GM19351 (cell line): Measurements from ENCODE around the gene OSBPL10.
A peak's percentile ranks its signal among the peaks of the same experiment; 100 is the strongest.

ENCODE experiments used
- ATAC-seq: cut with Tn5 transposase; IDR thresholded peaks from one replicate; pipeline ENCODE4 v1.9.1; 2021; ENCODE audit warnings: mild to moderate bottlenecking, moderate library complexity; ENCODE audit not compliant: unreplicated experiment

OSBPL10 gene

DNA sequence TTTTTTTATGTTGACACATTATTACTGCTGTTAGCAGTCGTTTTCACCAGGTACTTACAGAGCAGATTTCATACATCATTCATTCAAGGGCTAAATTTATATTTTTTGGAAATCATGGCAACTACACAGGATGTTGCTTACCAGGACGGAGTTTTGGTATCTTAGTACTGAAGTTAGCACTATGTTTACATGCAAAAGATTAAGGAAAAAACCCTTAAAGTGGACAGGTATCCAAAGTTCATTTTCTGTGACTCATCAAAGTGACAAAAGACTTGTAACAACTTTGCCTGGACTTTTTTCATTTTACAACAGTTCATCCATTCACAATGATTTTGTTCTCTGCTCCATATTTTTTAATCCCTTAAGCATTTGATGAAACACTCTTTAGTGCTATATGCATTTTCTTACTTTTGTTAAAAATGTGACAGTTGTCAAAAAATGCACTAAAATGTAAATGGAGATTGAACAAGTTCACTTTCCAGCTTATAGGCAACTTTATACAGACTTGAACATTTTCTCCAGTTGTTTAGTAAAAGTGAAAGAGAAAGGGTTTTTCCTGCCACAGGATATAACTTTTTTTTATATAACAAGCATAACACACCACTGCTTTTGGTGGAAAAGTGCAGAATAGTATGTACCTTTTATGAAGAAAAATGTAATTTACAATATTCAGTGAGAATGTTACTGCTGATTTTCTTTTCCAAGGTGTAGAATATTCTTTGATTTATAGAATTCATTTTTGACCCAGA is 344.2 kb downstream of the OSBPL10 start:
- ATAC-seq = no peak

DNA sequence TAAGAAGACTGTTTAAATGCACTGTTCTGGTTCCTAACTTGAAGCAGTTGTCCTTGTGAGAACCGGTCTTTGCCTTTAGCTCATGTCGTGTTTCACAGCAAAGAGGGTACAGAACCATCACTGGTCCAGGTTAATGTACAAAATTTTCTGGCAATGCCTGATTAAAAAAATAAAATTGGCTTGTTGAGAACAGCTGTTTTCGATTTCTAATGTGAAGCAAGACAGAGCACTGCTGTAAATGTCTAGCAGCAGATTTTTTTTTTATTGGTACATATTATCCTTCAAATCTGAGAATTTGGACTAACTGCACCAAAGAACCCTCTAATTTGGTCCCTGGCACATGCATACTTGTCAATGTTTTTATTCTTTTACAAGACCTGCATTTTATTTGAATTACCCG is 345.0 kb downstream of the OSBPL10 start:
- ATAC-seq = no peak

GRCh38 chr3:31635545-31635944 is 345.5 kb downstream of the OSBPL10 start:
- ATAC-seq = no peak

DNA sequence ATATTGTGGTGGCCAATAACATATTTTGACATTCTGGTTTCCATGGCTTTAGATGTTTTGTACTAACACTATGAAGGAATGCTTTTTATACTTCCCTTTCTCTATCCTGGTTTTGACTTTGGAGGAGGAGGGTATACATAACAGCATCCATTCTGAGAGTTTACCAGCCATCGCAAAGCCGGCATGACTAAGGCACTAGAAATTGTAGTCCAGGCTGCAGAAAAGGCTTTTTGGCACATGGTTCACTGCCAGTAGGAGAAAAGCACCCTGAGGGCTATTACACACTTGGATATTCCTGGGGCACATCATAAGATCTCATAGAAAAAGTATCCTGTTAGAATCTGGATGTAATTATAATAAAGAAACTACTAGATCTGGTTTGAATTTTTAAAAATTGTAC is 346.6 kb downstream of the OSBPL10 start:
- ATAC-seq = no peak

GRCh38 chr3:31629054-31629453 is 352.0 kb downstream of the OSBPL10 start:
- ATAC-seq = no peak

DNA sequence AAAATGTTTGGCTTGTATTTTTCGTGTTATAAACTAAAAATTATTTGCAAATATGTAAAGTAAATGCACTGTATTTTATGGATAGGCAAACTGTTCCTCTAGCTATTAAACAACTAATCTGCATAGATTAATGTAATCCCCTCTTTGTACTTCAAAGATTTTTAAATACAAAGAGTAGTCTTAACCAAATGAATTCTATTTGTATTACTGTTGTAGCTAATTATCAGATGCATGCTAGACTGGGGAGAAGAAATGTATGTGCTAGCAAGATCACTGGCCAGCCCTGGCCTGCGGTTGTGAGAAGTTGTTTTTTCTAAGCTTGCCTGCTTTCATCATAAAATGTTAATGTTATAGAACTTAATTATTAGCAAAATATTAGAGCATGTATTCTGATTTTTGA is 355.7 kb downstream of the OSBPL10 start:
- no peak for ATAC-seq

- ATAC-seq = peak; percentile 49
Measured at GRCh38 chr3:31624083-31624709, 356.9 kb downstream of the OSBPL10 start.

DNA sequence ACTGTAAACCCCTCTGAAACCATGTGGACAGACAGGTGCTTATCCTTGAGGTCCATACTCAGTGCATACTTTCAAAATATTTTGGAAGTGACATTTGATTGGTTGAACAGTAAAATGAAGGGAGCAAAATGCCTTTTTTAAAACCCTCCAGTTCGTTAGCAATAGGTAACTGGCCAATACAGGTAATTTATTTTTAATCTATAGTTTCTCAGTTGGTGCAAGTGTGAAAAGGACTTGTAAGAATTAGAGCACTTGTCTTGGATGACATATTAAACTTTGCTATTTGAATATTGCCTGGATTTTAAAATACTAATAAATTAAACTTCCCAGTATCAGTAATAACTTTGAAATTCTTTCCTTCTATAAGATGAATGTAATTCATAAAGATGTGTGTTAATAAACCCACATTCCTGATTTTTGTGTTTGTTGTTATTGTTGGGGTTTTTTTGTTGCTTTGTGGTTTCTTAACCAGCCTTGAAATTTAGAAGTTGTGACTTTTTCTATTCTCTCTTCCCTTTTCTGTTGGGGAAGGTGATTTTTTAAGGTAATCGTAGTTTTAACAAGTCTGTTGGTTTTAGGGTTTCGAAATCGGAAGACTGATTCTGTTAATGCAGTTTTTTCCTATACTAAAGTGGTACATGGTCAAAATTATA is 358.3 kb downstream of the OSBPL10 start:
- peak; percentile 60 for ATAC-seq

- no peak for ATAC-seq
Measured at GRCh38 chr3:31621314-31621713, 359.7 kb downstream of the OSBPL10 start.

- peak; percentile 38 for ATAC-seq
Measured at GRCh38 chr3:31620656-31621055, 360.4 kb downstream of the OSBPL10 start.

- ATAC-seq = no peak
Measured at GRCh38 chr3:31616711-31617110, 364.4 kb downstream of the OSBPL10 start.

- no peak for ATAC-seq
Measured at GRCh38 chr3:31615071-31615875, 365.8 kb downstream of the OSBPL10 start.

DNA sequence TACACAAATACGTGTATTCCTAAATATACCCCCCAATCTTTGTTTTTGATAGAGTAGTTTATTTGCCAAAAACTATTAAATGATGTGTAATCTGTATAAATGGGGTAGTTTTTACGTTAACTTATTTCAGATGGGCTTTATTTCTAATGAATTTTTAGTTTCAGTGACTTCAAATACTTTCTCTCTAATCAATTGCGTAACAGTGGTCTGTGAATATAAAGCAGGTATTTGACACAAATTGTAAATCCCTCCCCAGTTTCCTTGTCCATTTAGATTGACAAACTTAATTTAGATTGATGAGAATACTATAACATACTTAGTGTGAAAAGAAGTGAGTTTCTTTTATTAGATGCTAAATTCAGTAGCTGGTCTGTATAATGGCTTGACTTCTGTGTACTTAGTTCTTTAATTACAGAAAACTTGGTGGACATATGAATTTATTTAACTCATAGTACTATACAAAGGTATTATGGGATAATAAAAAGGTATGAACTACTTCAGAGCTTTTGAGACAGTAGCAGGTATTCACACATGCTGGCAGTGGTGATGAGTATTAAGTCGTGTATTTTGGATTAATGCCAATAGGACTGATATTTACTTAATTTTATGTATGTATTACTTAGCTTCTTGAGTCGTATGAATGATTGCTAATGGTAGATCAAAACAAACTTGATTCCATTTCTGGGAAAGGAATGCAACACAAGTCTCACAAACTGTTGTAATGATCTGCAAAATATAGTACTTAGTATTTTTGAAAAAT is 366.7 kb downstream of the OSBPL10 start:
- no peak for ATAC-seq

DNA sequence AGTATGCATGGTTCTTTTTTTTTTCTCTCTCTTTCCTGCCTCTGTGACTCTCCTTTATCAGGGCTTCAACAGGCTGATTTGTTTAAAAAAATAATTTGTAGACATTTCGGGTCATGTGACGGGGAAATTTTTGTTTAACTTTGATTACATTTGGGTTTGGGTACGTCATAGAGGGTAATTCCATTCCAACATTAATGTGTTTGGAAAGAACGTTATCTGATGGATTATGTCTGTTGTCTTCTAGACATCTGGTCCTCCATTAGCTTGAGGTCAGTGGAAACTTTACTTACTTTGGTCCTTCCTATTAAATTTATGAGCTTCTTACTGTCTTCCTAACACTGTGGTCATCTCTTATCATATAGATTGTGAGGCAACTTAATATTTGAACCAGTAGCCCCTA is 367.4 kb downstream of the OSBPL10 start:
- ATAC-seq = no peak

DNA sequence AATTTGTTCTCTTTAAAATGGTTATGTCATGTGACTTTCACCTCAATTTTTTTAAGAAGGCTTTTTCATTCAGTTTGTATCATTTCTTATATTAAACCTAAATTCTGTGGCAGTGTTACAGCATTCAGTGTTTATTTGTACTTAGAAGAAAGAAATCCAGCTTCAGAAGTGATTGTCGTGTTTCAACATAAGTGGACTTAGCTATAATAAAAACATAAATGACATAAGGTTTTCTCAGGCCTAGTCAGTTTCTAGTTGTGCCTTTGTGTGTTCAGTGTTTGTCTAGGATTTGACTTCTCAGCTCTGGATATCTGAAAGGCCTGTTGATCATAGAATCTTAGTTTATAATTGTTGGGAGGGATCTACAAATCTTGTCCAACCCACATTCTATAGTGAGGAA is 367.9 kb downstream of the OSBPL10 start:
- ATAC-seq = no peak
